GM19240 (cell line): Measurements from ENCODE around the gene CENPU.

Source experiments
- DNase-seq: peaks from one replicate; pipeline ENCODE4 v3.0.0; 2011; ENCODE audit warnings: low spot score; ENCODE audit not compliant: insufficient read length

CENPU gene

GRCh38 chr4:184644553-184645307 is 89.2 kb downstream of the CENPU start:
- DNase-seq = no peak
